ENCODE results near the gene ATP9B.

Gene ATP9B

GRCh38 chr18:79384151-79384807 is 315.1 kb downstream of the ATP9B start:
- FAIRE-seq: no peak

DNA sequence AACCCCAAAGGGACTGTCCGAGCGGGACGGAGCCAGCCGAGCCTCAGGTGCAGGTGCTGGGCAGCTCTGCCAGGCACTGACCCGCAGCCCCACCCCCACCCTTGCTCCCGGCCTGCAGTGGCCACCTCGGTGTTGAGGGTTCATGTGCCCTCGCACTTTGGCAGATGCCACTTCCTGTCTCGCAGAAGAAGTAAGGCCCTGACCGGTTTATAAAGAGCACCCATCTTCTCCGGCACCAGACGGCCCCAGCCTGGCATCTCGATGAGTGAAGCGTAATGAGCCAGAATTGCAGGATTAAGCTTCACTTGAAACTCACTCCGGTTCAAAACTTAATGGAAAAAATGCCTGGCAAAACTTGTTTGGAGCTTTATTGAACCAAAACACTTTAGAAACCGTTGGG is 315.6 kb downstream of the ATP9B start:
- no peak for FAIRE-seq

DNA sequence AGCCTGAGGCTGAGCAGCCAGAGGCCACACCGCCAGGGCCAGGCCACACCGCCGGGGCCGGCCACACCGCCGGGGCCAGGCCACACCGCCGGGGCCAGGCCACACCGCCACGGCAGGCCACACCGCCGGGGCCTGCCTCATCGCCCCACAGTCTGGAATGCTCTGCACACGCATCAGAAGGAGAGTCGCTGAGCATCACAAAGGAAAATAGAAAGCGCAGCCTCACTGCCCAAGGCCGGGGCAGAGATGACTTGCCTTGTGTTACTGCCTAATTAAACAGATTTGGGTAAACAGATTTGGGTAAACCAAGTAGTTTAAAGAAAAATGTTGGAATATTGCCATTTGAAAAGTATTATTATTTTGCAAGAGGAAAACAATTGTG is 316.1 kb downstream of the ATP9B start:
- FAIRE-seq: no peak

GRCh38 chr18:79385708-79386341 is 316.6 kb downstream of the ATP9B start:
- FAIRE-seq: no peak

GRCh38 chr18:79386547-79386946 is 317.4 kb downstream of the ATP9B start:
- no peak for FAIRE-seq

GRCh38 chr18:79387214-79387613 is 318.0 kb downstream of the ATP9B start:
- no peak for FAIRE-seq

- FAIRE-seq: no peak
Measured at GRCh38 chr18:79387615-79388014, 318.4 kb downstream of the ATP9B start.

DNA sequence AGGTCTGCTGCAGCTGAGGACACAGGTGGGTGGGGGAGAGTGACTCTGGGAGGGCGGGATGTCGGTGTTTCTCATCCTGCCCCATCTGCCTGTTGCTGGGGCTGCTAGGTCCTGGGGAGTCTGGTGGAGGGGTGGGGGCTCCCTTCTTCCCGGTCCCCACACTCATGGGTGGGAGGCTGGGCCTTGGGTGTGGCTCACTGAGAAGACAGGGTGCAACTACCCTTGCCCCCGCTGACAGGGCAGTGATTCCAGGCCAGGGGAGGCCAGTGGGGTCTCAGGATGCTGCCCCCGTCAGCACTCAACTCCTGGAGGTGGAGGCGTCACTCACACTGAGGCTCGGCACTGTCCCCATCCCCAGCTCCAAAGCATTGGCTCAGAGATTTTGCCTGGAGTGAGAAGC is 318.8 kb downstream of the ATP9B start:
- FAIRE-seq: no peak

- no peak for FAIRE-seq
Measured at GRCh38 chr18:79389689-79390088, 320.5 kb downstream of the ATP9B start.

- FAIRE-seq: no peak
Measured at GRCh38 chr18:79392226-79392625, 323.0 kb downstream of the ATP9B start.

GRCh38 chr18:79393181-79393634 is 324.0 kb downstream of the ATP9B start:
- FAIRE-seq: no peak

GRCh38 chr18:79393635-79394533 is 324.7 kb downstream of the ATP9B start:
- FAIRE-seq: no peak

- FAIRE-seq: no peak
Measured at GRCh38 chr18:79394534-79395307, 325.5 kb downstream of the ATP9B start.

GRCh38 chr18:79395308-79395640 is 326.1 kb downstream of the ATP9B start:
- no peak for FAIRE-seq

GRCh38 chr18:79395761-79396404 is 326.7 kb downstream of the ATP9B start, which contains the start of gene NFATC1:
TSS of gene NFATC1 (plus strand) at chr18:79395930. CDS start at chr18:79396225, 295 bp downstream.
- FAIRE-seq: no peak

DNA sequence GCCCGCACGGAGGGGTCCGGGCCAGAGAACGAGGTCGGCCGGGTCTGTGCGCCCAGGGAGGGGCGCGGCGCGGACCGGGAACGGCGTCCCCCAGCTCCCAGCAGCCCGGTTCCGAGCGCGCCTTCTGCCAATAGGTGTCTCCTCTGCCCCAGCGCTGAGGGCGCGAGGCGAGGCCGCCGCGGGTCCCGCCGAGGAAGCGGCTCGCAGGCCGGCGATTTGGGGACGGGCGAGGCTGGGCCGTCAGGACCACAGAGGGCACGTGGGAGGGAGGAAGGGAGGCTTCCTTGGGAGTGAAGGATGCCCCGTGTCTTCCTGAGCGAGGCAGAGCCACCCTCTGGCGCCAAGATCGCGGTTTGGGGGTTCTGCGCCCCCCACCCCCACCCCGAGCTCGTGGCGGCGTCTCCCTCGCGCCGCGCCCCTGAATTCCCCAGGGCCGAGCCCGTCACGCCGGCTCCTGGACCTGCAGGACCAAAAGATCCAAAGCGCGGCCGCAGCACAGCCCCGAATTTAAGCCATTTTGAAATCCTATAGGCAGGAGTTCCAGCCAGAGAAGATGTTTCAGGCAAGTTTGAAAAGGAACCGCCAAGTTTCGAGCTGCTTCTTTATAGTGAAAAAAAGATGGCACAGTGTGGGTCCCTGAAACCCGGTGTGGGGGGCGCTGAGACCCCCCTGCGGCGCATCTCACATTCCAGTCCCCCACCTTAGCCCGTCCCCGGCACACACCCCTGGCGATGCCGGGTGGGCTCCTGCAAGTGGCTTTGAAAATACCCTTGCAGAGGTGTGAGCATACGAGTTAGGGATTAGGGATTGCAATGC is 327.4 kb downstream of the ATP9B start:
- FAIRE-seq: no peak

GRCh38 chr18:79397247-79397829 is 328.1 kb downstream of the ATP9B start:
- FAIRE-seq: no peak

DNA sequence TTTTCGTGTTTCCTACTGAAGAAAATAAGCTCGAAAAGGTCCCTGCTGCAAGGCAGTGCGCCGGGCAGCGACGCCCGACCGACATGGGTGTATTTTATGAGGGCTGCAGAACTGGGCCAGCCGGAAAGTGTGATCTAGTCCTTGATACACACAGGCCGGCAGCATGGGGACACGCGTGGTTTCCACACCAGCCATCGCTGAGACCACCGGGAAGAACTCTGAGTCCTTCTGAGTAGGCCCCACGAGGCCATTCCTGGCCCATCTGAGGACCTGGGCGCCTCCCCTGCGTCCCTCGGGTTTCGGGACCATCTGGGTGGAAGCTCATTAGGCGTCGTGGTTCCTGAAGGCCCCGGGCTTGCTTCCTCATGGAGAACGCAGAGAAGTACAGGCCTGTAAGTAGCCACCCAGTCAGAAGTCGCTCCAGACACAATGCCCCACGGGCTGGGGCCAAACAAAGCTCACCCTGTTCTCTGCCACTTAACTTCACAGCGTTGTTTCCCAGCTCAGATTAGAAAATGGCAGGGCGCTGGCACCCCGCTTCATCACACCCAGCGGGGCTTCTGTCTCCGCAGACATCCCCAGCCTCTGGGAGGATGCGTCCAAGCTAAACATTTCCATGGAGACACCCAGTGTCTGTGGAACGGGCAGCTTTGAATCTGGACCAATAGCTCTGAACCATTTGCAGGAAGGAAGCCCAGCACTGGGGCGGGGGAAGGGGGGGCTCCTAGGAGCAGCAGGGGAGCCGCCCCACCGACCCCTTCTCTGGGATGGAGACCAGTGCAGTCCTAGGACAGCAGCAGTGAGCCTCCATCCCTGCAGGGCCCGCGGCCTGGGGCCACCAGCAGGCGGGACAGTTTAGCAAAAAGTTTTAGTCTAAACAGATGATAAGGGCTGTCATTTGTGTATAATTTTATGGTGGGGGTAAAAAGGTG is 328.9 kb downstream of the ATP9B start:
- FAIRE-seq: no peak

DNA sequence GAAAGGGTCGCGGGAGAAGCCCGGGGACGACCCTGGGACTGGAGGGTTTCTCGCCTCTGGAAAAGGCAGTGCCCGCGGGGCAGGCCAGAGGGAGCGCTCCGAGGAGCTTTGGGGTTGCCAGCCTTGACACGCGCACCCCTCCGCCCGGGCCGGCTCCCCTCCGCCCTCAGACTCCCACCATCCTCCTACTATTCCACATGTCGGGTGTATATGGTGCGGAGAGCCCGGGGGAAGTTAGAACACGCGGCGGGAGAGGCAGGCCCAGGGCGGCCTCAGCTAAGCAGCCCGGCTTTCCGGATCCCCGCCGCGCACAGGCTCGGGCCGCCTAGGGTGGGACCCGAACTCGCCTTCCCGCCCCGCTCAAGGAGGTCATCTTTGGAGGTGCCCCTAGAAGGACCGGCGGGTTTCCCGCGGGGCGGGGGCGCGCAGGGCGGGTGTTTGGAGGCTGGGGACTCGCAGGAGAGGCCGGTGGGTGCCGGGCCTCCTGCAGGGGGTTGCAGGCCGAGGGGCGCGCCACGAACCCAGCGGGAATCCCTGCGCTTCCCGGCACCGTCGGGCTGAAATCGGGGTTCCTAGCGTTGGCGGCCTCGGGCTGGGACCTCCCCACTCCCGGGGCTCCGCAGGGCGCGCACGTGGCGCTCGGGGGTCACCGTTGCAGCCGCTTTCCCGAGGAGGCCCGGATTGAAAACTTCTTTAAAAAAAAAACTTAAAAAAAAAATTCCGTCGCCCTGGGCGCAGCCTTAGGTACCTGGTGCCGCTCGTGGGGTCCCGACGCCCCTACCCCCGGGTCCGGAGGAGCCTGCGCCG is 330.3 kb downstream of the ATP9B start:
- FAIRE-seq: no peak

Data from colon (tissue), 2 donors.